ENCODE results near the gene HYAL3. TPM values are rescaled to one million over a fixed set of nuclear protein-coding genes. Genes with fewer than 3 reads are reported as not detected.

The HYAL3 gene
- total and polyA plus RNA-seq, 2 of the 8 experiments (the other 6 are each of a cell fraction or from before 2014, with no cell fraction given): 3.2 to 12.2 TPM

- Histone ChIP-seq H3K56ac (replicated peaks; ENCODE audit: insufficient read length, low read depth, low read length) (peak overlapping the region; percentile 79), H4K5ac (ENCODE audit: insufficient read length, low read depth, low read length) (peak overlapping the region; percentile 89), H3K27me3 (replicated peaks in 1 of 4; ENCODE audit: control insufficient read depth in 3 of 4, extremely low read depth in 1 of 4, insufficient read depth in 3 of 4, low read length in 3 of 4) (peaks cover 18 to 37% (median 32%) of the 10 kb centered on the region in 4 experiments), H3K4ac (replicated peaks; ENCODE audit: insufficient read length, low read depth, low read length) (no peak overlapping the region), H2BK15ac (ENCODE audit: low read length) (no peak overlapping the region), H3K4me3 (ENCODE audit: extremely low read depth in 1 of 4, insufficient read depth in 2 of 4, low read depth in 3 of 4, low read length in 4 of 4) (peak overlapping the region; percentile 72 to 96 (median 88)), H2BK12ac (ENCODE audit: low read depth, low read length) (peak overlapping the region; percentile 11; the same call in 1 of the 2 replicates), H2AFZ (ENCODE audit: low read length) (0 out of 2 replicates have a peak overlapping the region, but pooled peaks have one; percentile 2), H3K36me3 (ENCODE audit: control insufficient read depth in 2 of 4, insufficient read depth in 4 of 4, low read length in 3 of 4) (peaks cover 2 to 5% (median 4%) of the 10 kb centered on the region in 4 experiments; a peak in 4 of 8 replicates), H3K23ac (ENCODE audit: insufficient read length) (no peak overlapping the region), H2BK5ac (ENCODE audit: low read depth, low read length) (peak overlapping the region; percentile 86; the same call in 1 of the 2 replicates), H3K79me2 (ENCODE audit: control insufficient read depth in 1 of 2, insufficient read depth in 2 of 2, low read length in 2 of 2) (peaks cover 0 to 28% of the 10 kb centered on the region in 2 experiments; a peak in 2 of 4 replicates), H3K4me2 (ENCODE audit: insufficient read depth in 1 of 2, low read depth in 2 of 2, low read length in 2 of 2) (peak overlapping the region; percentile 95 to 98), H4K20me1 (replicated peaks in 1 of 2; ENCODE audit: control insufficient read depth in 1 of 2, insufficient read depth in 2 of 2, low read length in 2 of 2) (peaks cover 4 to 10% of the 10 kb centered on the region in 2 experiments), H3K18ac (ENCODE audit: extremely low read depth, low read length) (peak overlapping the region; percentile 61; the same call in 1 of the 2 replicates), H2BK120ac (replicated peaks; ENCODE audit: low read depth, low read length) (no peak overlapping the region), H3K14ac (ENCODE audit: insufficient read length) (no peak overlapping the region), H3K9ac (replicated peaks in 1 of 4; ENCODE audit: extremely low read depth in 1 of 4, low read depth in 3 of 4, low read length in 3 of 4) (peak overlapping the region; percentile 77 to 88 (median 84)), H3K4me1 (replicated peaks in 1 of 4; ENCODE audit: control insufficient read depth in 3 of 4, insufficient read depth in 4 of 4, low read length in 3 of 4) (peaks cover 0 to 15% (median 14%) of the 10 kb centered on the region in 4 experiments; a peak in 5 of 7 replicates), H4K8ac (ENCODE audit: extremely low read depth, insufficient read depth, low read length) (peak overlapping the region; percentile 59; the same call in 1 of the 2 replicates), H2BK20ac (ENCODE audit: low read length) (no peak overlapping the region), H4K91ac (replicated peaks; ENCODE audit: insufficient read length, low read length) (peak overlapping the region; percentile 93), H3K23me2 (ENCODE audit: low read depth, low read length) (peaks cover 18% of the 10 kb centered on the region), H3K9me3 (ENCODE audit: insufficient read depth in 2 of 2, low read depth in 1 of 2, low read length in 1 of 2) (no peaks in the 10 kb centered on the region), H2AK5ac (ENCODE audit: low read depth, low read length) (no peak overlapping the region), H3K27ac (ENCODE audit: low read depth, low read length) (peak overlapping the region; percentile 72; the same call in 1 of the 2 replicates), H3K79me1 (ENCODE audit: low read depth, low read length) (peaks cover 6% of the 10 kb centered on the region; the same call in 1 of the 2 replicates)
- FAIRE-seq: no peak
- ChIA-PET CTCF (ENCODE audit: partially characterized antibody) (interaction anchor here (0.7 to 7.7 kb wide), 18 partner anchors 8 to 1053 kb away, joined by 3 to 60 read pairs (median 4); partner anchors contain the start of genes CISH, HYAL1, HYAL2 and HYAL3), POLR2A (ENCODE audit: partially characterized antibody) (interaction anchor here (0.6 to 4.4 kb wide), 21 partner anchors 8 to 233 kb away, joined by 3 to 40 read pairs (median 5); partner anchors contain the start of genes CYB561D2, HEMK1, HYAL2 and HYAL3)
- no peak for DNase-seq (ENCODE audit: low read depth in 1 of 2, low spot score in 2 of 2)
- WGBS, 2 experiments (ENCODE audit: extremely low coverage in 1 of 2, insufficient coverage in 1 of 2, insufficient read length in 1 of 2, insufficient replicate concordance in 2 of 2, low coverage in 1 of 2, low lambda C conversion rate in 2 of 2, missing lambda C conversion rate in 1 of 2): 2% methylated on average over 18 of the region's 31 CpGs; no CpG with 5 or more reads in 1 of the 2 experiments
- TF ChIP-seq SP1 (IDR thresholded peaks at IDR 0.05; ENCODE audit: low read depth, low read length) (no peak), TAF1 (IDR thresholded peaks at IDR 0.05; ENCODE audit: low read depth, low read length) (no peak), SUZ12 (IDR thresholded peaks at IDR 0.05; ENCODE audit: low read length) (no peak), GTF2F1 (IDR thresholded peaks at IDR 0.05; ENCODE audit: borderline replicate concordance, low read depth, low read length) (no peak), CTCF (IDR thresholded peaks at IDR 0.05; ENCODE audit: control extremely low read depth in 1 of 3, insufficient read depth in 1 of 3, low read depth in 1 of 3, low read length in 3 of 3) (no peak), FOSL1 (IDR thresholded peaks at IDR 0.05; ENCODE audit: insufficient read depth, low read depth, low read length) (no peak), TAF7 (optimal IDR thresholded peaks at IDR 0.05; ENCODE audit: borderline replicate concordance, low read depth, low read length) (no peak), CHD2 (IDR thresholded peaks at IDR 0.05; ENCODE audit: low read length) (no peak)
Measured at GRCh38 chr3:50336452-50337174, 37.4 kb upstream of the HYAL3 start.

Data from H1 (cell line).